ENCODE results near the gene QRICH1.

DNA sequence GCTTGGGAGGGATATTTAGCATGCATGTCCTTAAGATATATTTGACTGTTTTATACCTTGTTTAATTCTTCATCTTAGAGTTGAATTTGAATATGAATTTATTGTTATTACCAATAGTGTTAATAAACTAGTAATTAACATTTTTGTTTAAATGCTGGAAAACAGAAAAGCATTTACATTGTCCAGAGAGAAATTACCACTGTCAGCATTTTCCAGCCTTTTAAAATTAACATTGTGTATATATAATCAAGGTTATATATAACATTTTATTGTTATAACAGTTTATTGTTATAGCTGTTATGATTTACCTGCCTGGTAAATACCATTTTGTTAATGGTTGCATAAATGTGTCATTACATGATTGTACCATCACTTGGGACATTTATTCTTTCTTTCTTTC is 111.9 kb downstream of the QRICH1 start:
- TF ChIP-seq, protein P1, sequence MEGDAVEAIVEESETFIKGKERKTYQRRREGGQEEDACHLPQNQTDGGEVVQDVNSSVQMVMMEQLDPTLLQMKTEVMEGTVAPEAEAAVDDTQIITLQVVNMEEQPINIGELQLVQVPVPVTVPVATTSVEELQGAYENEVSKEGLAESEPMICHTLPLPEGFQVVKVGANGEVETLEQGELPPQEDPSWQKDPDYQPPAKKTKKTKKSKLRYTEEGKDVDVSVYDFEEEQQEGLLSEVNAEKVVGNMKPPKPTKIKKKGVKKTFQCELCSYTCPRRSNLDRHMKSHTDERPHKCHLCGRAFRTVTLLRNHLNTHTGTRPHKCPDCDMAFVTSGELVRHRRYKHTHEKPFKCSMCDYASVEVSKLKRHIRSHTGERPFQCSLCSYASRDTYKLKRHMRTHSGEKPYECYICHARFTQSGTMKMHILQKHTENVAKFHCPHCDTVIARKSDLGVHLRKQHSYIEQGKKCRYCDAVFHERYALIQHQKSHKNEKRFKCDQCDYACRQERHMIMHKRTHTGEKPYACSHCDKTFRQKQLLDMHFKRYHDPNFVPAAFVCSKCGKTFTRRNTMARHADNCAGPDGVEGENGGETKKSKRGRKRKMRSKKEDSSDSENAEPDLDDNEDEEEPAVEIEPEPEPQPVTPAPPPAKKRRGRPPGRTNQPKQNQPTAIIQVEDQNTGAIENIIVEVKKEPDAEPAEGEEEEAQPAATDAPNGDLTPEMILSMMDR (conservative IDR thresholded peaks at IDR 0.05; ENCODE audit: low read length): no peak
- no peak for TF ChIP-seq EZH2phosphoT487 (IDR thresholded peaks at IDR 0.05; ENCODE audit: borderline replicate concordance, low read depth, low read length)
